ENCODE results near the gene SMC1A.

DNA sequence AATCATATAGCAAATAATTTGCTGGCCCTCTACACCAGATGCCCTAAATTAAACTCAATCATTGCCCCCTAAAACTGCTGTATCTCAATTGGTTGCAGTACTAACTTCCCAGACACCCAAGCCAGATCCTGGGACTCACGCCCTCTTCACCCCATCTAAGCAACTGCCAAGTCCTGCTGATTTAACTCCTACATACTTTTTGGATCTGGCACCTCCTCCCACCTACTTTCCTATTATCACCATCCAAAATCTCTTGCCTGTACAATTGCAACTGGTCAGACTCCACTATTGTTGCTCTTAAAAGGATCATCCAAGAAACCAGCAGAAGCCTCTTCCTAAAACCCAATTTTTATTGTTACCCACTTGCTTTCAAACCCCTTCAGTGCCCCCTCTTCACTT, 16.4 kb upstream of the SMC1A start:
- no peak for TF ChIP-seq EZH2 (IDR thresholded peaks at IDR 0.05; ENCODE audit: low read length)
- TF ChIP-seq, protein P1, sequence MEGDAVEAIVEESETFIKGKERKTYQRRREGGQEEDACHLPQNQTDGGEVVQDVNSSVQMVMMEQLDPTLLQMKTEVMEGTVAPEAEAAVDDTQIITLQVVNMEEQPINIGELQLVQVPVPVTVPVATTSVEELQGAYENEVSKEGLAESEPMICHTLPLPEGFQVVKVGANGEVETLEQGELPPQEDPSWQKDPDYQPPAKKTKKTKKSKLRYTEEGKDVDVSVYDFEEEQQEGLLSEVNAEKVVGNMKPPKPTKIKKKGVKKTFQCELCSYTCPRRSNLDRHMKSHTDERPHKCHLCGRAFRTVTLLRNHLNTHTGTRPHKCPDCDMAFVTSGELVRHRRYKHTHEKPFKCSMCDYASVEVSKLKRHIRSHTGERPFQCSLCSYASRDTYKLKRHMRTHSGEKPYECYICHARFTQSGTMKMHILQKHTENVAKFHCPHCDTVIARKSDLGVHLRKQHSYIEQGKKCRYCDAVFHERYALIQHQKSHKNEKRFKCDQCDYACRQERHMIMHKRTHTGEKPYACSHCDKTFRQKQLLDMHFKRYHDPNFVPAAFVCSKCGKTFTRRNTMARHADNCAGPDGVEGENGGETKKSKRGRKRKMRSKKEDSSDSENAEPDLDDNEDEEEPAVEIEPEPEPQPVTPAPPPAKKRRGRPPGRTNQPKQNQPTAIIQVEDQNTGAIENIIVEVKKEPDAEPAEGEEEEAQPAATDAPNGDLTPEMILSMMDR (optimal IDR thresholded peaks at IDR 0.05 in 1 of 3, IDR thresholded peaks at IDR 0.05 in 1 of 3, conservative IDR thresholded peaks at IDR 0.05 in 1 of 3; ENCODE audit: extremely low read depth in 1 of 3, insufficient read depth in 2 of 3, low read length in 3 of 3), result no peak

Measured in keratinocyte (primary cell).